Stimulated activated naive CD4-positive, alpha-beta T cell (primary cell): ENCODE data around the gene TBX5.

Experiments used
- DNase-seq, 6 experiments: peaks; one replicate each; lab custom pipeline; 2025; lab: John Stamatoyannopoulos, UW

The TBX5 gene

DNA sequence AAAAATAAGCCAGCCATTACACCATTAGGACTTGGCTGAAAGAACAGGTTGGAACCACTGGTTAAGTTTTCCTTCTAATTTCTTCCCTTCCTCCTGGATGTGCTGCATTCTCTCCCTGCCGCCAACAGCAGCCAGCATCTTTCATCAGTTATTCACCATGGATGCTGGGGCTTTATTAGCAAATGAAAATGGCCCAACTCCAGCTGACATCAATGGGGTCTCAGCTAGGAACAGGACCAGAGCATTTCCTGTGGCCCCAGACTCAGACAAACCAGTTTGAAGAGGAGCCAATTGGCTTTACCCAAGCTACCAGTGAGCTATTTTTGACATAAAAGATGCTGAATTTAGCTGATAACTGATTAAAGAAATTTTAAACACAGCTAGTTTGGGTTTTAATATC lies 26.0 kb upstream of the TBX5 start:
- DNase-seq: no peak

DNA sequence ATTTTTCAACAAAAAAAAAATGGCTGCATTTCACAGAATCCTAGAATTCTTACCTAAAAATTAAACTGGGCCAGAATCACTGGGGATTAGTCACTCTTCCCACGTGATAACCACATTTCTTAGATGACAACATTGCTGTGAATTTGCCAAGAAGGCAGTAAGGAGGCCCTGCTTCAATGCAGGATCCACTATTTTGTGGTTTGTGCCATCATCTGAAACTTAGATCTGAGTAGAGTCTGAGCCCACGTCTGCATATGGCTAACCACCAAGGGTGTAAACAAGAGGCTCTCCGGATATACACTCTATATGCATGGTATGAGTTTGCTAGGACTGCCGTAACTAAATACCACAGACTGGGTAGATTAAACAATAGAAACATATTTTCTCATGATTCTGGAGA lies 24.4 kb upstream of the TBX5 start:
- DNase-seq: no peak

GRCh38 chr12:114425031-114425626 lies 19.2 kb upstream of the TBX5 start:
- DNase-seq: no peak

DNA sequence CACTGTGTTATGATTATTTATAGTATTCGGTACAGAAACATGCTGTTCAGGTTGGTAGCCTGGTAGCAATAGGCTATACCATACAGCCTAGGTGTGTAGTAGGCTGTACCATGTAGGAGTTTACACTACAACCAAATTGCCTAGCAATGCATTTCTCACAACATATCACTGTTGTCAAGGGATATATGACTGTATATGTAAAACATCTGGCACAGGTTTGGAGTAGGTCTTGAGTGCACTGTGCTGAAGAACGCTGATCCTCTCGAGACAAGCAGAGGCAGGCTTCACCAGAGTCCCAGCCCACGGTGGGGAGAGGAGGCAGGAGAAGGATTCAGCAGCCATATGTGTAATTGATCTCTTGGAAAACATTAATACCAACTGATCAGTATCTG lies 15.0 kb upstream of the TBX5 start:
- no peak for DNase-seq

- DNase-seq: no peak
Measured at GRCh38 chr12:114420182-114420943, 14.4 kb upstream of the TBX5 start.

GRCh38 chr12:114416028-114416427 lies 10.1 kb upstream of the TBX5 start:
- DNase-seq: no peak

- DNase-seq: no peak
Measured at GRCh38 chr12:114415525-114415868, 9.6 kb upstream of the TBX5 start.

- no peak for DNase-seq
Measured at GRCh38 chr12:114414866-114415524, 9.1 kb upstream of the TBX5 start.

DNA sequence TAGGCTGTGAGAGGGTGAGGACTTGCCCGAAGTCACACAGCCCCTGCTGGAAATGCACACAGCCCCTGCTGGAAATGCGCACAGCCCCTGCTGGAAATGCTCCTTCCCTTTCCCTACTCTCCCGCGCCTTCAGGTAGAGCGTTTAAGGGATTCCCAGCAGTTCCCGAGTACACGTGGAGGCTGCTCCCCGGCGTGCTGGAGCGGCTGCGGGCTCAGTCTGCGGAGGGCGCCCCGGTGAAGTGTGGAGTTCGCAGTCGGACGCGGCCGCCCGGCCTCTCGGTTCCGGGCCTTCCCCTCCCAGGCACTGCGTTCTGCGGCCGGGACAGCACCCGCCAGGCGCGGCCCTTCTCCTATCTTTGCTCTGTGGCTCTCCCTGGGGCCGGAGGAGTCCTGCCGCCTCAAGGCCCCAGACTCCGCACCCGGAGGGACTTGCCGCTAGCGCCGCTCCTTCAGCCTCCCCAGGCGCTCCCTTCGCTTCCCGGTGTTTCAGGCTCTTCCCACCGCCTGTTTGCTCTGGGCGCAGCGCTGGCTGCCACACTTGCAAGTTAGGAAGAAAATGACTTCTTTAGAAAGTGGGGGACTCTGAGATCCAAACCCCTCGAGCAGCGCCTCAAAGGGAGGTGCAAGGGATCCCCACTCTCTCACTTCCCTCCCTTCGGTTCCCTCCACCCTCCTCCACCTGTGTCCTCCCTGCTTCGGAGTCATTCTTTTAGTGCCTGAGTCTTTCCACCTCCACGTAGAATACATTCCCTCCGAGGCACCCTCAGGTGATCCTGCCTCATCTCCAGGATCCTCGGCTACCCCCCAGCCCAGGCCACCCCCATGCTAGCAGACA lies 8.3 kb upstream of the TBX5 start:
- DNase-seq: no peak

DNA sequence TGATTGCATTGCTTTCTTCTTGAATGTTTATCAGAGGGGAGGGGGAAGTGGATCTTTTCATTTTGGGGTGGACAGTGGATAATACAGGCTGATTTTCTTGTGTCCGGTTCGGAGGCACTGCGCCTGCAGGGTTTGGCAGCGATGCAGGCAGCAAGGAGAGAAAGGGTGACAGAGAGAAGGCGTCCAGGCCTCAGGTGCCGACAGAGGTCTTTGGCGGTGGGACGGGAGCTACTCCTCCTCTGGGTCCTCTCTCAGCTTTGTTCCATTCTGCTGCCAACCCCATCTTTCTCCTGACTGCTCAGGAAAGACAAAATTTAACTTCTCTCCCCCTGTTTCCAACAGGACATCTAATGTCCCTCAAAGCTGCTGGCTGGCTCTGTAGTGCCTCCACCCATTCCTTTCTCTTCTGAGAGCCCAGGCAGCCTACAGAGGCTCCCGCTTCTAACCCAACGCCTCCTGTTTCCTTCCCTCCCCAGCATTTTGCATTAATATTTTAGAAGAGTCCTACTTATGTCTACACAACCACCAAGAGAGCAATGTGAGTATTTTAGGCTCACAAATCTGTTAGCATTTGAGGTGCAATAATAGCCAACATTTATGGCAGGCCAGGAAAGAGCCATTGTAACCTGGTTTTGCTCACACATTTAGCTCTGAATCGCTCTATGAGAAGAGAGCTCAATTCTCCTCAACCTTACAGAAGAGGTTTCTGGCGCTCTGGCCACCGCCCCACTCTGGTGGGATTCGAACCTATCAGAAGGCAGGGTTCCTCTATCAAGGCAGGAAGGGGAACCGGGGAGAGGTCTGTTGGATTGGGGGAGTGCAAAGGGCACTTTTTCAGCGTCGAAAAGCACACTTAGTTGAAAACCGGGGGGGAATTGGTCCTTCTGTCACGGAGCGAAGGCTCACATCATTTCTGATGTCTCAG lies 7.1 kb upstream of the TBX5 start:
- DNase-seq: no peak

- DNase-seq: no peak
Measured at GRCh38 chr12:114412307-114412706, 6.4 kb upstream of the TBX5 start.

GRCh38 chr12:114411071-114411837 lies 5.3 kb upstream of the TBX5 start:
- no peak for DNase-seq

DNA sequence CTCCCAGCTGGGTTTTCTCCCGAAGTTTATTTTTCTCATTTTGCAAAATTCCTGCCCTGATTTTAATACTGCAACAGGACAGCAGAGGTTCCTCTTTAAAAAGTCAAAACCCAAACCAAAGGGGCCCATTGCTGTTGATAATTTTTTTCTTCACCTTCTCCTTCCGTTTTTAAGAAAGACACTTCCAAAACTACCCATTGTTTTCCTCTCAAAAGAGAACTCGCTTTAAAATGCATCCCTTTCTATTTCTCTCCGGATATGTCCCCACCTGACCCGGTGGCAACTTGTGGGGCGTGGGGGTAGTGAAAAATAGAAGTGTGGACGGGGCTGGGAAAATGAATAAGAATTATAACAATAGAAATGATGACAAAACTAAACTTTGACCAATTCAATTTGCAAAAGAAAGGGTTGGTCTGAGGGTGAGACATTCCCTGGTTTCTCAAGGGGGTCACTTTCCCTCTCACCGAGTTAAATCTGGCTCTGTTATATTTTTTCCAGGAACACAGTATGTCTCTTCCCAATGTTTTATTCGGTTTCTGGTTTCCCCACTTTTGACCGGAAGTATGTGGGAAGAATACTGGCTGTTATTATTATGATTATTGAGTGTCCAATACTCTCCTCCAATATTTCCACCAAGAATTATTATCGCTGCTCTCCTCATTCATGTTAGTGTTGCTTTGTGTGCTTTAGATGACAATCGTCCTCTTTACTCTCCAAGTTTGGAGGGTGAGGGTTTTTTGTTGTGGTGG lies 4.1 kb upstream of the TBX5 start:
- DNase-seq: no peak

- DNase-seq: no peak
Measured at GRCh38 chr12:114408886-114409851, 3.2 kb upstream of the TBX5 start.

DNA sequence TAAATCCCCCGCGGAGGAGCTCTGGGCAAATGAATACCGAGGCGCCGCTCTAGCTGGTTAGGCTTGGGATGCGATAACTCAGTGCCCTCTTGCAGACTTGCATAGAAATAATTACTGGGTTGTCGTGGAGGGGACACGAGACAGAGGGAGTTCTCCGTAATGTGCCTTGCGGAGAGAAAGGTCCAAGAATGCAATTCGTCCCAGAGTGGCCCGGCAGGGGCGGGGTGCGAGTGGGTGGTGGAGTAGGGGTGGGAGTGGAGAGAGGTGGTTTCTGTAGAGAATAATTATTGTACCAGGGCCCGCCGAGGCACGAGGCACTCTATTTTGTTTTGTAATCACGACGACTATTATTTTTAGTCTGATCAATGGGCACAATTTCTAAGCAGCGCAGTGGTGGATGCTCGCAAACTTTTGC lies 2.5 kb upstream of the TBX5 start:
- DNase-seq: no peak

DNA sequence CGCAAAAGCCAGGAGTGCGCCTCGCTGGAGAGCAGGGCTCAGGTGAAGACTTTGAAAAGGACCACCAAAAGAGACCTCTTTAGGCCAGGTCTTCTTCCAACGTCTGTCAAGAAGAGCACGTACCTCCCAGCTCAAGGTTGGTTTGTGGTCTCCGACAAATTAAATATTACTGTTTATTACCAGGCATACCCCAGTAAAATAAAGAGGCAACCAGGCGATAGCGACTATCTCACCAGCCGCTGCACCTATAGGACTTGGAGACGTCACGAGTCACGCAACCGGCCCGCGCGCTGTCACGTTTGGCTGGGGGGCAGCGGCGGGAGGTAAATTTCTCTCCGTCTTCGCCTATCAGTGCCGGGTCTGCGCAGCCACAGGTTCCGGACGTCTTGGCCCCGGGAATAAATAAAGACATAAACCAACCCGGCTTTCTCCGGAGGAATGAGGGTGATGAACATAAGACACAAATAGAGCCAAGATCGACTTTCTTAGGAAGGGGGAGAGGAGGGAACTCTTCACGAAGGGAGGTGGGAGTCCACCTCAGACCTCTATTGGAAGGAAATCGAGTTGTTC lies 2.0 kb upstream of the TBX5 start:
- no peak for DNase-seq

- DNase-seq: no peak
Measured at GRCh38 chr12:114406984-114407841, 1.3 kb upstream of the TBX5 start.
